Measurements from ENCODE around the gene KHSRP. TPM values are rescaled to one million over a fixed set of nuclear protein-coding genes. Genes with fewer than 3 reads are reported as not detected.
A peak's percentile ranks its signal among the peaks of the same experiment; 100 is the strongest.

The KHSRP gene
- total and polyA plus RNA-seq, 10 of the 15 experiments (the other 5 are each of a cell fraction or from before 2014, with no cell fraction given): 4.8 to 440 (median 82.0) TPM

DNA sequence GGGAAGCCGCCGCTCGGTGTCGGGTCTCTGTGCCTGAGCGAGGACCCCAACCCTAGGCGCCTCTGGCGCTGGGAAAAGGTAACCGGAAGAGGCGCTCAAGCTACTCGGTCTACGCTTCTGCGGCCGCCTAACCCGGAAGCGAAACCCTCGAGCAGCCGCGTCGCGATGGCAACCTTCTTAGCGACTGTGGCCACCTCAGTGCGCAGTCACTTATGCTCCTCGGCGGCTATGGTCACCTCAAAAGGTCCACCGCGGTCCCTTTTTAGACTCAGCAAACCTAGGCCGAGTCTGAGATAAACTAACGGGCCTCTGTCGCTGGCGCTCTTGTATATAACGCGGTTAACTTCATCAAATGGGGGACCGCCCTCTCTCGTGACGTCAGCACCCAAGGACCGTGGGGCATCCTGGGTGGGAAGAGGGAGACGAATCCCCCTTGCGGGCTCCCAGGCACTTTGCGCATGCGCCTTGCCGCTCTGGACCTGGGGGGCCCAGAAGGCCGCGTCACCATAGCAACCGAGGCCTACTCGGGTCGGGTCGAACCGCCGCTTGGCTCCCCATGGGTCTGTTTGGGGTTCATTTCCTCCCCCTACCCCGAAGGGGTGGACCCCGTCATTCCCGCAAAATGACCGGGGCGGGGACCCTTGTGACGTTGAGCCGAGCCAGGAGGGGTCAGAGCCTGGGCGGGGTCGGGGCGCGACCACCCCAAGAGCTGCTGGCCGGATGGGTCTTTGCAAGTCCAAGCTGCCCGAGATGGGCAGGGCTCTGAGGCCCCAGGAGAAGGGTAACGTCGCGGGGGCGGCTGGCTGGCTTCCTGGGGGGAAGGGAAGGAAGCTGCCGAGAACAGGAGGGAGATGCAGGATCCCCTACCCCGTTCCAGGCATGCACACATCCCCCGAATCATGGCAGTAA, 31.3 kb downstream of the KHSRP start, which contains the start of gene GTF2F1 (continued):
- TF ChIP-seq BCLAF1 (IDR thresholded peaks at IDR 0.05): no peak
- peak; percentile 69 for TF ChIP-seq GATAD2B (conservative IDR thresholded peaks at IDR 0.05; ENCODE audit: low read depth)
- TF ChIP-seq SUPT20H (IDR thresholded peaks at IDR 0.05; ENCODE audit: borderline replicate concordance, control insufficient read depth, low read depth, low read length): no peak
- peak; percentile 27; the same call in 1 of the 2 replicates for TF ChIP-seq SREBF1 (IDR thresholded peaks at IDR 0.05; ENCODE audit: low read length)
- TF ChIP-seq ATF7 (IDR thresholded peaks at IDR 0.05; ENCODE audit: low read depth): peak; percentile 88
- TF ChIP-seq, protein P1, sequence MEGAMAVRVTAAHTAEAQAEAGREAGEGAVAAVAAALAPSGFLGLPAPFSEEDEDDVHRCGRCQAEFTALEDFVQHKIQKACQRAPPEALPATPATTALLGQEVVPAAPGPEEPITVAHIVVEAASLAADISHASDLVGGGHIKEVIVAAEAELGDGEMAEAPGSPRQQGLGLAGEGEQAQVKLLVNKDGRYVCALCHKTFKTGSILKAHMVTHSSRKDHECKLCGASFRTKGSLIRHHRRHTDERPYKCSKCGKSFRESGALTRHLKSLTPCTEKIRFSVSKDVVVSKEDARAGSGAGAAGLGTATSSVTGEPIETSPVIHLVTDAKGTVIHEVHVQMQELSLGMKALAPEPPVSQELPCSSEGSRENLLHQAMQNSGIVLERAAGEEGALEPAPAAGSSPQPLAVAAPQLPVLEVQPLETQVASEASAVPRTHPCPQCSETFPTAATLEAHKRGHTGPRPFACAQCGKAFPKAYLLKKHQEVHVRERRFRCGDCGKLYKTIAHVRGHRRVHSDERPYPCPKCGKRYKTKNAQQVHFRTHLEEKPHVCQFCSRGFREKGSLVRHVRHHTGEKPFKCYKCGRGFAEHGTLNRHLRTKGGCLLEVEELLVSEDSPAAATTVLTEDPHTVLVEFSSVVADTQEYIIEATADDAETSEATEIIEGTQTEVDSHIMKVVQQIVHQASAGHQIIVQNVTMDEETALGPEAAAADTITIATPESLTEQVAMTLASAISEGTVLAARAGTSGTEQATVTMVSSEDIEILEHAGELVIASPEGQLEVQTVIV (IDR thresholded peaks at IDR 0.05; ENCODE audit: borderline replicate concordance, partially characterized antibody): peak; percentile 78
- no peak for TF ChIP-seq CEBPB (IDR thresholded peaks at IDR 0.05; ENCODE audit: borderline replicate concordance in 1 of 2, low read depth in 2 of 2, low read length in 2 of 2)
- peak; percentile 69 for TF ChIP-seq POLR2AphosphoS5 (IDR thresholded peaks at IDR 0.05; ENCODE audit: low read length)
- TF ChIP-seq, protein P2, sequence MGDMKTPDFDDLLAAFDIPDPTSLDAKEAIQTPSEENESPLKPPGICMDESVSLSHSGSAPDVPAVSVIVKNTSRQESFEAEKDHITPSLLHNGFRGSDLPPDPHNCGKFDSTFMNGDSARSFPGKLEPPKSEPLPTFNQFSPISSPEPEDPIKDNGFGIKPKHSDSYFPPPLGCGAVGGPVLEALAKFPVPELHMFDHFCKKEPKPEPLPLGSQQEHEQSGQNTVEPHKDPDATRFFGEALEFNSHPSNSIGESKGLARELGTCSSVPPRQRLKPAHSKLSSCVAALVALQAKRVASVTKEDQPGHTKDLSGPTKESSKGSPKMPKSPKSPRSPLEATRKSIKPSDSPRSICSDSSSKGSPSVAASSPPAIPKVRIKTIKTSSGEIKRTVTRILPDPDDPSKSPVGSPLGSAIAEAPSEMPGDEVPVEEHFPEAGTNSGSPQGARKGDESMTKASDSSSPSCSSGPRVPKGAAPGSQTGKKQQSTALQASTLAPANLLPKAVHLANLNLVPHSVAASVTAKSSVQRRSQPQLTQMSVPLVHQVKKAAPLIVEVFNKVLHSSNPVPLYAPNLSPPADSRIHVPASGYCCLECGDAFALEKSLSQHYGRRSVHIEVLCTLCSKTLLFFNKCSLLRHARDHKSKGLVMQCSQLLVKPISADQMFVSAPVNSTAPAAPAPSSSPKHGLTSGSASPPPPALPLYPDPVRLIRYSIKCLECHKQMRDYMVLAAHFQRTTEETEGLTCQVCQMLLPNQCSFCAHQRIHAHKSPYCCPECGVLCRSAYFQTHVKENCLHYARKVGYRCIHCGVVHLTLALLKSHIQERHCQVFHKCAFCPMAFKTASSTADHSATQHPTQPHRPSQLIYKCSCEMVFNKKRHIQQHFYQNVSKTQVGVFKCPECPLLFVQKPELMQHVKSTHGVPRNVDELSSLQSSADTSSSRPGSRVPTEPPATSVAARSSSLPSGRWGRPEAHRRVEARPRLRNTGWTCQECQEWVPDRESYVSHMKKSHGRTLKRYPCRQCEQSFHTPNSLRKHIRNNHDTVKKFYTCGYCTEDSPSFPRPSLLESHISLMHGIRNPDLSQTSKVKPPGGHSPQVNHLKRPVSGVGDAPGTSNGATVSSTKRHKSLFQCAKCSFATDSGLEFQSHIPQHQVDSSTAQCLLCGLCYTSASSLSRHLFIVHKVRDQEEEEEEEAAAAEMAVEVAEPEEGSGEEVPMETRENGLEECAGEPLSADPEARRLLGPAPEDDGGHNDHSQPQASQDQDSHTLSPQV (IDR thresholded peaks at IDR 0.05): 0 out of 2 replicates have a peak, but pooled peaks have one; percentile 53
- peak; percentile 98 for TF ChIP-seq NBN (IDR thresholded peaks at IDR 0.05)
- TF ChIP-seq MEF2B (IDR thresholded peaks at IDR 0.05; ENCODE audit: partially characterized antibody, poor library complexity, severe bottlenecking): peak; percentile 80
- TF ChIP-seq CREB1 (IDR thresholded peaks at IDR 0.05; ENCODE audit: low read depth): peak; percentile 85
- TF ChIP-seq FOS (IDR thresholded peaks at IDR 0.05; ENCODE audit: borderline replicate concordance, extremely low read depth, insufficient read length): no peak
- peak; percentile 74 for TF ChIP-seq LARP7 (IDR thresholded peaks at IDR 0.05)
- TF ChIP-seq FOXK2 (IDR thresholded peaks at IDR 0.05): no peak
- peak; percentile 98 for TF ChIP-seq BMI1 (IDR thresholded peaks at IDR 0.05; ENCODE audit: borderline replicate concordance)
- TF ChIP-seq YY1 (IDR thresholded peaks at IDR 0.05; ENCODE audit: low read depth, low read length): peak; percentile 52
- peak in 1 of 2 experiments; percentile 16; a peak in 2 of 4 replicates for TF ChIP-seq BHLHE40 (IDR thresholded peaks at IDR 0.05; ENCODE audit: borderline replicate concordance in 1 of 2, low read depth in 2 of 2, low read length in 1 of 2)
- peak; percentile 50 for TF ChIP-seq HCFC1 (IDR thresholded peaks at IDR 0.05; ENCODE audit: low read length)
- no peak for TF ChIP-seq SMAD1 (IDR thresholded peaks at IDR 0.05; ENCODE audit: low read depth, partially characterized antibody)
- TF ChIP-seq SMARCA5 (IDR thresholded peaks at IDR 0.05): peak; percentile 9; the same call in 1 of the 2 replicates

All from GM12878 (cell line).